Astrocyte of the cerebellum (primary cell): ENCODE measurements around the gene NLRP4.

ENCODE experiments used
- DNase-seq: peaks from one replicate; pipeline ENCODE4 v3.0.0-alpha.2; 2011; ENCODE audit warnings: low read depth
- H3K4me3 ChIP-seq: 2 replicates; pipeline ENCODE4 v1.5.1; 2011; ENCODE audit warnings: mild to moderate bottlenecking, low read depth, low read length, moderate library complexity
- in situ Hi-C: cut with HindIII; loops from 2 replicates; pipeline ENCODE4 v1.10.0; 2017; ENCODE audit warnings: low sequenced_read_pairs
- TF ChIP-seq, protein P1 (sequence below): IDR thresholded peaks from 2 replicates; pipeline ENCODE4 v1.5.1; 2012; ENCODE audit warnings: low read length, low read depth, moderate library complexity, mild to moderate bottlenecking; ENCODE audit errors: missing control alignments

The NLRP4 gene

GRCh38 chr19:55867101-55867500 lies 30.8 kb downstream of the NLRP4 start:
- in situ Hi-C loops: no loop called here
- DNase-seq: no peak
- TF ChIP-seq, protein P1, sequence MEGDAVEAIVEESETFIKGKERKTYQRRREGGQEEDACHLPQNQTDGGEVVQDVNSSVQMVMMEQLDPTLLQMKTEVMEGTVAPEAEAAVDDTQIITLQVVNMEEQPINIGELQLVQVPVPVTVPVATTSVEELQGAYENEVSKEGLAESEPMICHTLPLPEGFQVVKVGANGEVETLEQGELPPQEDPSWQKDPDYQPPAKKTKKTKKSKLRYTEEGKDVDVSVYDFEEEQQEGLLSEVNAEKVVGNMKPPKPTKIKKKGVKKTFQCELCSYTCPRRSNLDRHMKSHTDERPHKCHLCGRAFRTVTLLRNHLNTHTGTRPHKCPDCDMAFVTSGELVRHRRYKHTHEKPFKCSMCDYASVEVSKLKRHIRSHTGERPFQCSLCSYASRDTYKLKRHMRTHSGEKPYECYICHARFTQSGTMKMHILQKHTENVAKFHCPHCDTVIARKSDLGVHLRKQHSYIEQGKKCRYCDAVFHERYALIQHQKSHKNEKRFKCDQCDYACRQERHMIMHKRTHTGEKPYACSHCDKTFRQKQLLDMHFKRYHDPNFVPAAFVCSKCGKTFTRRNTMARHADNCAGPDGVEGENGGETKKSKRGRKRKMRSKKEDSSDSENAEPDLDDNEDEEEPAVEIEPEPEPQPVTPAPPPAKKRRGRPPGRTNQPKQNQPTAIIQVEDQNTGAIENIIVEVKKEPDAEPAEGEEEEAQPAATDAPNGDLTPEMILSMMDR: no peak
- H3K4me3 ChIP-seq: no peak overlapping the region

DNA sequence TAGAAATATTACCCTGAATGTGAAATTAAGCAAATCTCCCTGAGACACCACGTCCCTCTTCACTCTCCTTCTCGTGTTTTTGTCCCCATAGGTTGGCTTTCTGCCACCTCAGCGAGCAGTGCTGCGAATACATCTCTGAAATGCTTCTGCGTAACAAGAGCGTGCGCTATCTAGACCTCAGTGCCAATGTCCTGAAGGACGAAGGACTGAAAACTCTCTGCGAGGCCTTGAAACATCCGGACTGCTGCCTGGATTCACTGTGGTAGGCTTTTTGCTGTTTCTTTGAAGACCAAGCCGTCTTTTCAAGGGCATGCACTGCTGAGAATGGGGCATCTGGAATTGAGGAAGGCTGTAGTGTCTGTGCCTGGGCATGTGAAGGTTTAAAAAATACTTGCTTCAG lies 34.4 kb downstream of the NLRP4 start:
- in situ Hi-C loops: no loop called here
- no peak overlapping the region for H3K4me3 ChIP-seq
- TF ChIP-seq, protein P1: no peak
- no peak for DNase-seq

- H3K4me3 ChIP-seq: no peak overlapping the region
- DNase-seq: no peak
- TF ChIP-seq, protein P1: no peak
- in situ Hi-C loops: no loop called here
Measured at GRCh38 chr19:55877211-55877610, 40.9 kb downstream of the NLRP4 start.

DNA sequence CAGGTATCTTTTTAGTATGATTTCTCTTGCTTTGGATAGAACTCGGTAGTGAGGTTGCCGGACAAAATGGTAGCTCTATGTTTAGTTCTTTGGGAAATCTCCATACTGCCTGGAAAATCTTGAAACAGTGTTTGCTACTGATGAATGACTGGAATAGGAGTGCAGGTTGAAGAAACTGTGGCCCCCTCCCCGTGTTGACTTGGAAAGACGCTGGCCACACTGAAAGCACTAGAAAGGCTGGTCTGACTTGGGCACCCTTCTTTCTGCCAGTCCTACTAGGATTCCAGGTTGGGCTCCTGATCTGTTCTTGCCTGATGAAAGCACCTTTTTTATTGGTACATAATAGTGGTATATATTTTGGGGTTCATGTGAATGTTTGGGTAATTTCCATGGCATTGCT lies 46.3 kb downstream of the NLRP4 start:
- H3K4me3 ChIP-seq: no peak overlapping the region
- TF ChIP-seq, protein P1: no peak
- DNase-seq: no peak
- in situ Hi-C loops: no loop called here

- TF ChIP-seq, protein P1: no peak
- no peak for DNase-seq
- no peak overlapping the region for H3K4me3 ChIP-seq
- in situ Hi-C loops: no loop called here
Measured at GRCh38 chr19:55898911-55899310, 62.6 kb downstream of the NLRP4 start.

DNA sequence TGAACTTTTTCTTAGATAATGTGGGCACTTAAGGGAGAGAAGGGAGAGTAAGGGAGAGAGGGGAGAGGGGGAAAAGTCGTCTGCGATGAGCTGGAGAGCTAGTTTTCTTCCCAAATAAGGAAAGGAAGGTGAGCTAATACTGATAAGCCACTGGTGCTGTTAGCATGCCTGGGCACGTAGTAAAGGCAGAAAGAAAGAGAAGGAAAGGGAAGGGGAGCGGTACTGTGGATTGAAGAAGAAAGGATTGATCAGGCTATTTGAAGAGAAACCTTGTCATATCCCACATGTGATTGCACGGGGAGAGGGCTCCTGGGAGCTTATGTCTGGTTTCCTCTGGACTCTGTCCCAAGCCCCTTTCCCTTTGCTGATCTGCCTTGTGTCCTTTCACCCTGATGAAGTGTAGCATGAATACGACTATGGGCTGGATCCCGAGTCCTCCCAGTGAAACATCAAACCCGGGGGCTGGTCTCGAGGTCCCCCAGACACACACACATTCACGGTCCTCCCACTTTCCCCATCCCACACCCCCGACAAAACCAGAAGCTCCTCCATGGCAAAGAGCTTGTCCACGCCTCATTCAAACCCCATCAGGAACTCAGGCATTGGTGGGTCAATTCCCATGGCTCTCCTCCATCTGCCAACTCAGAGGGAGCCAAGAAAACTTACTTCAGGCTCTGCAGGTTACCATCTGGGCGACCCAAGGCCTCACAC lies 65.2 kb downstream of the NLRP4 start:
- in situ Hi-C loops: no loop called here
- no peak overlapping the region for H3K4me3 ChIP-seq
- no peak for DNase-seq
- TF ChIP-seq, protein P1: no peak
